Measurements from ENCODE around the gene UGT1A3.
"Not testable (repeated sequence)": the region's sequence is repeated elsewhere in the genome, so short reads cannot be mapped to it uniquely, and the experiment has no call there.

- not testable (repeated sequence) for TF ChIP-seq CTCF (conservative IDR thresholded peaks at IDR 0.05; ENCODE audit: low read length); EZH2phosphoT487 (IDR thresholded peaks at IDR 0.05; ENCODE audit: borderline replicate concordance)
These were observed 17.0 kb downstream of the UGT1A3 start for GRCh38 chr2:233745838-233746237.
